GM21526 (cell line): ENCODE measurements around the gene GOLGA6B.
A peak's percentile ranks its signal among the peaks of the same experiment; 100 is the strongest.
"Not testable (repeated sequence)": the region's sequence is repeated elsewhere in the genome, so short reads cannot be mapped to it uniquely, and the experiment has no call there.

Source experiments
- ATAC-seq: cut with Tn5 transposase; IDR thresholded peaks from one replicate; pipeline ENCODE4 v1.9.1; 2021; ENCODE audit warnings: moderate library complexity; ENCODE audit not compliant: unreplicated experiment, low FRiP score

GOLGA6B gene

GRCh38 chr15:72663931-72664330, 9.4 kb downstream of the GOLGA6B start:
- ATAC-seq = not testable (repeated sequence)

- not testable (repeated sequence) for ATAC-seq
These were observed 11.2 kb downstream of the GOLGA6B start for GRCh38 chr15:72665706-72666105.

GRCh38 chr15:72669803-72670202, 15.3 kb downstream of the GOLGA6B start:
- not testable (repeated sequence) for ATAC-seq

GRCh38 chr15:72670656-72671352, 16.3 kb downstream of the GOLGA6B start:
- peak; percentile 66 for ATAC-seq

- no peak for ATAC-seq
These were observed 17.0 kb downstream of the GOLGA6B start for GRCh38 chr15:72671525-72671924.

GRCh38 chr15:72676838-72677237, 22.3 kb downstream of the GOLGA6B start:
- ATAC-seq = no peak

GRCh38 chr15:72680931-72681330, 26.4 kb downstream of the GOLGA6B start:
- ATAC-seq = no peak

GRCh38 chr15:72682772-72683171, 28.3 kb downstream of the GOLGA6B start:
- no peak for ATAC-seq

GRCh38 chr15:72685301-72685924, 30.9 kb downstream of the GOLGA6B start:
- no peak for ATAC-seq

- peak; percentile 93 for ATAC-seq
These were observed 31.7 kb downstream of the GOLGA6B start, which contains the start of the genes BBS4 and HIGD2B for GRCh38 chr15:72685925-72686794. Gene BBS4, plus strand, starts transcription at chr15:72686207. Its CDS starts 21 bp downstream, at chr15:72686228. Gene HIGD2B, minus strand, starts transcription at chr15:72686182. Its CDS starts 9,808 bp downstream, at chr15:72676374.

GRCh38 chr15:72688697-72689096, 34.2 kb downstream of the GOLGA6B start:
- ATAC-seq = no peak

- no peak for ATAC-seq
These were observed 36.4 kb downstream of the GOLGA6B start for GRCh38 chr15:72690938-72691337.

- ATAC-seq = no peak
These were observed 44.4 kb downstream of the GOLGA6B start for GRCh38 chr15:72698938-72699337.

- no peak for ATAC-seq
These were observed 45.6 kb downstream of the GOLGA6B start for GRCh38 chr15:72700076-72700475.

- ATAC-seq = no peak
These were observed 51.8 kb downstream of the GOLGA6B start for GRCh38 chr15:72706266-72706665.

- not testable (repeated sequence) for ATAC-seq
These were observed 54.2 kb downstream of the GOLGA6B start for GRCh38 chr15:72708551-72709303.
